Skeletal muscle satellite cell (primary cell): ENCODE results near the gene CHTF18.
A peak's percentile ranks its signal among the peaks of the same experiment; 100 is the strongest.

Experiments
- H3K27me3 ChIP-seq: 2 replicates; pipeline ENCODE4 v1.7.0; 2013; ENCODE audit warnings: low read length; ENCODE audit not compliant: control insufficient read depth, insufficient read depth
- H3K36me3 ChIP-seq: 2 replicates; pipeline ENCODE4 v1.7.0; 2013; ENCODE audit warnings: mild to moderate bottlenecking, control low read depth, low read length; ENCODE audit not compliant: insufficient read depth
- H3K4me1 ChIP-seq: 2 replicates; pipeline ENCODE4 v1.7.0; 2013; ENCODE audit warnings: low read length; ENCODE audit not compliant: control insufficient read depth, insufficient read depth
- H3K4me2 ChIP-seq: 2 replicates; pipeline ENCODE4 v1.7.0; 2013; ENCODE audit warnings: mild to moderate bottlenecking, low read length
- H3K4me3 ChIP-seq: 2 replicates; pipeline ENCODE4 v1.7.0; 2013; ENCODE audit warnings: low read length
- H3K9ac ChIP-seq: 2 replicates; pipeline ENCODE4 v1.7.0; 2013; ENCODE audit warnings: mild to moderate bottlenecking, low read depth, low read length, moderate library complexity
- H3K9me3 ChIP-seq: replicated peaks from 2 replicates; pipeline ENCODE4 v1.7.0; 2013; ENCODE audit warnings: mild to moderate bottlenecking, control low read depth, low read length

The CHTF18 gene

DNA sequence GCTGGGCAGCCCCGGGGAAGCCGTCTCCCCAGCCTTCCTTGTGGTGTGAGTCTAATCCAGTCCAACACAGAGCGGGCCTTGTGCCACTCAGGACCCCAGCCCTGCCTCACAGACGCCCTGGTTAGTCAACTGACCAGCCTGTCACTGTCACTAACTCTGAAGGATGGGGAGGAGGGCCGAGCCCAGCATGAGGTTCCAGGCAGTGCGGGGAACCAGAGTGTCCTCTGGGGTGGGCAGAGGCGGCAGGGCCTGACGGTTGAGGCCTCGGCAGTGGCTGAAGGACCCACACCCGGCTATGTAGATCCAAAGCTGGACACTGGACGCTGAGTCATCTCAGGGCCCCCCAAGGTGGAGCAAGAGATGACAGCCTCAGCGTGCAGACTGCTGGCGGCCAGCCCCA is 8.9 kb upstream of the CHTF18 start:
- Histone ChIP-seq H3K4me3 (no peak overlapping the region), H3K36me3 (no peaks in the 10 kb centered on the region), H3K9me3 (no peaks in the 10 kb centered on the region), H3K9ac (no peak overlapping the region), H3K4me2 (no peak overlapping the region), H3K4me1 (peaks cover 9% of the 10 kb centered on the region), H3K27me3 (peaks cover 33% of the 10 kb centered on the region)

DNA sequence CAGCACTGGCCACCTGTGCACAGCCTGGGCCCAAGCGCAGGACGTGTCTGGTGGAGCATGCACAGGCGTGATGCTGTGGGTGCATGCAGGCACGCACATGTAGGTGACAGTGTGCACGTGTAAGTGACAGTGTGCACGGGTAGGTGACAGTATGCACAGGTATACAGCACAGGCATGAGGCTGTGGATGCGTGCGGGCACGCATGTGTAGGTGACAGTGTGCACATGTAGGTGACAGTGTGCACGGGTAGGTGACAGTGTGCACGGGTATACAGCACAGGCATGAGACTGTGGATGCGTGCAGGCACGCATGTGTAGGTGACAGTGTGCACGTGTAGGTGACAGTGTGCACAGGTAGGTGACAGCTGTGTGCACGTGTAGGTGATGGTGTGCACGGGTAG is 8.1 kb upstream of the CHTF18 start:
- Histone ChIP-seq H3K9ac (no peak overlapping the region), H3K4me2 (no peak overlapping the region), H3K4me3 (no peak overlapping the region), H3K36me3 (no peaks in the 10 kb centered on the region), H3K27me3 (peaks cover 33% of the 10 kb centered on the region), H3K4me1 (peaks cover 9% of the 10 kb centered on the region), H3K9me3 (no peaks in the 10 kb centered on the region)

DNA sequence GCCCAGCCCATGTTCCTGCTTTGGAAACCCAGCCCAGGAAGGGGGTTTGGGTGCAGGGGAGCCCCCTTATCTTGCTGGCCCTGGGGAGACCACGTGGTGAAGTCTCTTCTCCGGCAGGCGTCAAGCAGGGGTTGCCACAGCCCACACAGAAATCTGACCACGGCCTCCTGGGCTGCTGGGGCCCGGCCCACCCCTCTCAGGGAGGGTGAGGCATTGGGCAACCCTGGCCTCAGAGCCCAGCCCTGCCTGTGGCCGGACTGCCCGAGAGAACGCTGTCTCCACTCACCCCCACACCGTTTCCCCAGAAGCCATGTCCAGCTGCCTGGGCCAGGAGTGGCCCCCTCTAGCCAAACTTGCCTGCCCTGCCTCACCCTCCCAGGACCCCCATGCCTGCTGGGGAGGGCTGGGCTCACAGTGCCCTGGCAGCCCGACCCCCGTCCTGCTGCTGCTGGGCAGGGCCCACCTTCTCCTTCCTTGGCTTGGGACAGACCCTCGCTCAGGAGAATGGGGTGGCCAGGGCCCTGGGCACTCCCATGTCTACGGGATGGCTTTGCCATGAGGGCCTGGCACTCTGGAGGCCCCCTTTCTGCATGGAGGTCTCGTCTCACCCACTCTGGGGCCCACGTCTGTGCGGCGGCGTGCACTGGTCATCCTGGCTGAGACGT is 6.9 kb upstream of the CHTF18 start:
- H3K4me1 ChIP-seq = peaks cover 9% of the 10 kb centered on the region
- H3K4me3 ChIP-seq = no peak overlapping the region
- peaks cover 33% of the 10 kb centered on the region for H3K27me3 ChIP-seq
- no peaks in the 10 kb centered on the region for H3K9me3 ChIP-seq
- H3K36me3 ChIP-seq = peaks cover 6% of the 10 kb centered on the region
- no peak overlapping the region for H3K9ac ChIP-seq
- no peak overlapping the region for H3K4me2 ChIP-seq

DNA sequence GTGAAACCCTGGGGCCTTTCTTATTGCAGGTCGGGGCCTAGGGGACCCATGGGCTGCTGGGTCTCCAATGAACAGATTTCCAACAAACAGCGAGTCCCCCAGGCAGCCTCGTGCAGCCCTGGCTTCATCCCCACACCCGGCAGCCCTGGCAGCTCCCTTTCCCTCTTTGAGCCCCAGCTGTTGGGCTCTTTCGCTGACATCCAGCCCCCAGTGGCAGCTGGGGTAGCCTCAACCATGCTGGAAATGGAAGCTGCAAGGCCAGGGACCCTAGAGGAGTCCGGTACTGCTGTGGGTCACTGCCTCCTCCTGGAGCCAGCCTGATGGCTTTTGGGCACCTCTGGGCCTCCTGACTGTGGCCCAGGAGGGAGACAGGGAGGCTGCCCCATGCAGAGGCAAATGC is 6.2 kb upstream of the CHTF18 start:
- Histone ChIP-seq H3K4me3 (no peak overlapping the region), H3K27me3 (peaks cover 33% of the 10 kb centered on the region), H3K9me3 (no peaks in the 10 kb centered on the region), H3K9ac (no peak overlapping the region), H3K4me2 (no peak overlapping the region), H3K4me1 (peaks cover 12% of the 10 kb centered on the region), H3K36me3 (peaks cover 11% of the 10 kb centered on the region)

DNA sequence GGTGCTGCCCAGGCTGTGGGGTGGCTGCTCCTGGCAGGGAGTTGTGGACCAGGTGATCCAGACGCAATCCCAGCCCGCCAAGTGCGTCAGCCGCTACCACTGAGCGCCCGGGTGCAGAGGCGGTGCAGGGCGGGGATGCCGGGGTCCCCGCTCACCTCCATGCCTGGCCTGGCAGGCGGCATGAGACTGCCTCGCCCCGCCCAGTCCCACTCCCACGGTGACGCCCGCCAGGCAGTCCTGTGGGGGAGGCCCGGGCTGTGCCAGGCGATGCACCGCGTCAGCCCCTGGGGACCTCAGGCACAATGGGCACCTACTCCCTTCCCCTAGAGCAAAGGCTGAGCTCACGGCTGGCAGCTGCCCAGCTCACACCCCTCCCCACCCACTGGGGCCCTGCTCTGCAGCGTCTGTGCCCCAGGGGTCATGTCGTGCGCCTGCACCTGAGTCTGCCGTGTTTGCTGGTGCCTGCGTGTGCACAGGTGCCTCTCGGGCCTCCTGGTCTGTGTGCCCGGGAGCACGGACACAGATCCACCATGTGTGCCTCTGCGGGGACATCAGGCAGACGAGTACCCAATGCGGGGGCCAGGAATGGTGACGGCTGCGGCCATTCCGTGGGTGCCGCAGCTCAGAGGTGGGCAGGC is 5.5 kb upstream of the CHTF18 start:
- no peak overlapping the region for H3K4me3 ChIP-seq

DNA sequence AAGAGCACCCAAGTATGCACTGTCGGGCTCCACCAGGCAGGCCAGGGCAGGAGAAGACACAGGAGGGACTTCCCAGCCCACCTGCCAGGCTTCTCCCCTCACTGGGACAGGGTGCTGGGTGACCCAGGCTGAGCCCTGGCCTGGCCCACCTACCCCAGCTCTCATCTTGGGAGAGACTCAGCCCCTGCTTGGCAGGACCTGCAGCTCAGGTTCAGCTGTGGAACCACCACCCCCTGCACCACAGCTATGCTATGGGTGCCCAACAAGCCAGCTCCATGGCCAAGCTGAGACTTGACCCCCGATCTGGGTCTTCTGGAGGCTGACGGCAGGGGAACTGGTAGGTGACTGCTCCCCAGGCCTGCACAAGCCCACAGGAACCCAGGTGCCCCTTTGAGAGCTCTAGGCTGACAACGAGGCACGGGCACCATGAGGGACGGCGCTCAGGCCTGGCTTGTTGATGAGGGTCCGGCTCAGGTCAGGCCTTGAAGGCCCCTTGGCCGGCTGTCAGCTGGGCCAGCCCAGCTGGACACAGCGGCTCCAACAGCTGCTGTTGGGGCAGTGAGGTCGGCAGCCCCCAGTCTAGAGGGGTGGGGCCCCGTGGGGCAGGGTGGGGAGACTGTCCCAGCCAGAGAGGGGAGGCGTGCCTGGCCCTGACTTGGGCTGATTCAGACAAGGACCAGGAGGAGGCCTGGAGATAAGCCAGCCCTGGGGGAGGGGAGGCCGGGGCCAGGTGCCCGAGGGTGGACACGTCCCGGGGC is 4.8 kb upstream of the CHTF18 start:
- Histone ChIP-seq H3K9me3 (no peaks in the 10 kb centered on the region), H3K27me3 (peaks cover 23% of the 10 kb centered on the region), H3K4me1 (peaks cover 17% of the 10 kb centered on the region), H3K4me3 (no peak overlapping the region), H3K4me2 (no peak overlapping the region), H3K9ac (no peak overlapping the region), H3K36me3 (peaks cover 13% of the 10 kb centered on the region)

More for the DNA sequence above, 5.5 kb upstream of the CHTF18 start:
- Histone ChIP-seq H3K4me2 (no peak overlapping the region), H3K27me3 (peaks cover 30% of the 10 kb centered on the region), H3K9me3 (no peaks in the 10 kb centered on the region), H3K4me1 (peaks cover 17% of the 10 kb centered on the region), H3K9ac (no peak overlapping the region), H3K36me3 (peaks cover 13% of the 10 kb centered on the region)

DNA sequence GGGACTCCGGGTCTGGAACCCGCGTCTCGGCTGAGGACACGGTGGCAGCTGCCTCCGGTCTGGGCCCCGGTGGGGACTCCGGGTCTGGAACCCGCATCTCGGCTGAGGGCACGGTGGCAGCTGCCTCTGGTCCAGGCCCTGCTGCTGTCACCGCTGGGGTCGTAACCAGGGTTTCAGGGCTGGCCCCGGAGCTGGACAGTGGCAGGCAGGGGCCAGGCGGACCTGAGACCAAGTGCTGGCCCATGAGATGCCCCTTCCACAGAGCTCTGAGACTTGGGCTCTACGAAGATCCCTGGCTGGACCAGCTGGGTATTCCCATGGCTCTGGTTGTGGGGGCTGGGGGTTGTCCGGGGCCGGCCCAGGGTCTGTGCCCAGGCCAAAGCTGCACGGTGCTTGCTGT is 4.0 kb upstream of the CHTF18 start:
- Histone ChIP-seq H3K4me3 (no peak overlapping the region), H3K4me1 (peaks cover 24% of the 10 kb centered on the region), H3K27me3 (peaks cover 18% of the 10 kb centered on the region), H3K4me2 (no peak overlapping the region), H3K9ac (no peak overlapping the region), H3K9me3 (no peaks in the 10 kb centered on the region), H3K36me3 (peaks cover 13% of the 10 kb centered on the region)

DNA sequence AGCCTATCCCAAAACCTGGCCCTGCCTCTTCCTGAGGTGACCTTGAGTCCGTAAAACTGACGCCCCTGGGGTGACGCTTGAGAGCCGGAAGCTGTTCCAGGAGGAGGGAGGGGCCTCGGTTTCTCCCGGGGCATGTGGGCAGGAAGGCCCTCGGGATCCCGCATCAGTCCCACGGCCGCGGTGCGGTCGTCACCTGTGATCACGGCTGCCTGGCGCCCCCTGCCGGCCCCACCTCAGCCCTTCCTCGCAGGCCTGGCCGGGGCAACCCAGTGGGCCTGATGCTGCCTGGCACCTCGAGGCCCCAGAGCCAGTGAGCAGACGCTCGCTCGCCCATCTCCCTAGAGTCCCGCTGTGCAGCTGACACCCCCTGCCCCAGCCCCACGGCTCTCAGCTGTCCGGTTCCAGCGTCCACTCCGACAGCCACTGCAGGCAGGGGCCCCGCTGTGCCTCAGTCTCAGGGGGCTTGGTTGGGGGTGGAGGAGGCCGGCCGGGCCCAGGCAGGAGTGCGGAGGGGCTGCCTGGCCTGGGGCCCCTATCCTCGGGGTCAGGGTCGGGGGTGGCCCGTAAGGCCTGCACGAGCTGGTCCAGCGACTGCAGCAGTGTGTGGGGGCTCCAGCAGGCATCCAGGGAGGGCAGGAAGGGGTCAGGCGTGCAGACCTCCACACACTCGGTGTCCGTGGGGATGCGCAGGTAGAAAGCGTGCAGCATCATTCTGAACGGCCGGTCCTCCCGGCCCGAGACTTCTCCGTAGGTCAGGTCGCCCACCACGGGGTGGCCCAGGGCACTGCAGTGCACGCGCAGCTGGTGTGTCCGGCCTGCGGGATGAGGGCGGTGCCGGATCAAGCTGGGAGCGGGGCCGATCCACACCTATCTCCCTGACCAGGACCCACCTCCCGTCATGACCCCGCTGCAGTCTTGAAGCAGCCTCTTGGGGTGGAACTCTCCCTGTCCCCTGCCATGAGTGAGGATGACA is 2.6 kb upstream of the CHTF18 start:
- no peak overlapping the region for H3K9ac ChIP-seq
- H3K27me3 ChIP-seq = peaks cover 15% of the 10 kb centered on the region
- H3K4me3 ChIP-seq = no peak overlapping the region
- peaks cover 24% of the 10 kb centered on the region for H3K4me1 ChIP-seq
- peak overlapping the region; percentile 37 for H3K4me2 ChIP-seq
- no peaks in the 10 kb centered on the region for H3K9me3 ChIP-seq
- H3K36me3 ChIP-seq = peaks cover 13% of the 10 kb centered on the region

DNA sequence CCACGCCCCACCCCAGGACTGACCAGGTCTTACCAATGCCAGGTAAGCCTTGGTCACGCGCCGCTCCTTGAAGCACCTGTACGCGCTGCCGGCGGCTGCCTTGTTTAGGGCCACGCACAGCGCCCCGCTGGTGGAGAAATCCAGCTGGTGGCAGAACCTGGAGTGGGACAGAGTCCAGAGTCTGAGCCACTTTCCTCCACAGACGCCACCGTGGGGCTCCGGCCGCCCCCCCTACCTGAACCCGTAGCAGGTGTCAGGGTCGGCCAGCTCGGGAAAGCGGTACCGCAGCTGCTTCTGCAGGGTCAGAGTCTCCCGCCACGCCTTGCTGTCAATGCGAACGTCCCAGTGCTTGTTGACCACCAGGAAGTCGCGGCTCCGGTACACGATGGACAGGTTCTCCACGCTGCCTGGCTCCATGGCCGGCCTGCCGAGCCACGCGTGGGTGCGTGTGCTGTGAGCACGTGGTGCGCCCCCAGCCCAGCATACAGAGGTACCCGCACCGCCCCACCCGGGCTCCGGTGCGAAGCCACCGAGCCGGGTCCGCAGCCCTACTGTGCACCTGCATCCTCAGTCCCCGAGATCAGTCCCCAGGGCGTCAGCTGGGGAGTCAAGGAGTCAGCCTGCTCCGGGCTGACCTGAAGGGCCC is 976 bp upstream of the CHTF18 start:
- H3K27me3 ChIP-seq = peaks cover 12% of the 10 kb centered on the region
- peak overlapping the region; percentile 99 for H3K4me3 ChIP-seq
- no peaks in the 10 kb centered on the region for H3K9me3 ChIP-seq
- H3K4me1 ChIP-seq = peaks cover 24% of the 10 kb centered on the region
- H3K9ac ChIP-seq = peak overlapping the region; percentile 90
- peaks cover 20% of the 10 kb centered on the region for H3K36me3 ChIP-seq
- peak overlapping the region; percentile 97 for H3K4me2 ChIP-seq

DNA sequence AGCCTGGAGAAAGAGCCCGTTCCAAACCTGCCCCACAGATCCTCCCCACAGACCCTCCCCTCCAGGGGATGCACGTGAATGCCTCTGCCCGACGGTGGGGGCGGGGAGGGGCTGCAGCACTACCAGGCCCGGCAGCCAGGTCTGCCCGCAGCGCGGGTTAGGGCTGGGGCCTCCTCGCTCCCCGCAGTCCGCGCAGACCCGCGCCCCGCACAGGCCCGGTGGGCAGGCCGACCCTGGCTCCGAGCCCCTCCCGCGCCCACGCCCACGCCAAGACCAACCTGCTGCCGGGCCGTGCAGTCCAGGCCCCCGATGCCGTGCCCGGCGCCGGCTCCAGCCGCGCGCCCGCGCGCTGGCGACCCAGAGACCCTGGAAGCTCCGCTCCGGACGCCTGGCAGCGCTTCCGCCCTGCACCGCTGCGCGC is 432 bp upstream of the CHTF18 start, which contains the start of gene RPUSD1:
Gene RPUSD1 (minus strand): TSS at position 404 of the 421 bp plus-strand sequence. CDS start 644 bp downstream, outside the sequence.
- Histone ChIP-seq H3K9ac (peak within 1 kb of the TSS; percentile 90), H3K36me3 (peaks cover 20% of the 10 kb centered on the region), H3K4me2 (peak within 1 kb of the TSS; percentile 97), H3K4me3 (peak within 1 kb of the TSS; percentile 99), H3K27me3 (peaks cover 6% of the 10 kb centered on the region), H3K9me3 (no peaks in the 10 kb centered on the region), H3K4me1 (peaks cover 24% of the 10 kb centered on the region)
